ENCODE data around the gene NUDT3. TPM values are rescaled to one million over a fixed set of nuclear protein-coding genes. Genes with fewer than 3 reads are reported as not detected.
A peak's percentile ranks its signal among the peaks of the same experiment; 100 is the strongest.

NUDT3 gene
- total RNA-seq, 1 experiment from 2014 or later, result 48.4 TPM

DNA sequence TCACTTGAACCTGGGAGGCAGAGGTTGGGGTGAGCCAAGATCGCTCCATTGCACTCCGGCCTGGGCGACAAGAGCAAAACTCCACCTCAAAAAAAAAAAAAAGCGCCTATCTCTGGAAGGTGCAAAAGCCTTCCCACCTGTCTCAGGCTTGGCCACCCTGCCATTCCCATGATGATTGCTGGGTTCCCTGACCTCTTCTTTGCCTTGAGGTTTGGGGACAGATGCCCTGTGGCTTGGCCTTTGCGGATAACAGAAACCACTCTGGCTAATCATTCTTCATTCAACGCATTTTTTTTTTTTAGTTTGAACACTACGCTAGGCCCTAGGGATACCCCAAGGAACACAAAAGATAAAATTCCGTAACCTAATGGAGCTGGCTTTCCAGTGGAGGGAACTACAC lies 162.6 kb downstream of the NUDT3 start:
- peak overlapping the region; percentile 2 for H3K27ac Mint-ChIP-seq (ENCODE audit: unreplicated experiment)
- no peak for DNase-seq
- no peak for TF ChIP-seq CTCF (IDR thresholded peaks at IDR 0.05; ENCODE audit: unreplicated experiment)
- H3K4me1 Mint-ChIP-seq (ENCODE audit: low read depth, unreplicated experiment), result peaks cover 79% of the 10 kb centered on the region
- intact Hi-C loops (cut with micrococcal nuclease; ENCODE audit: unreplicated experiment), result no loop called here
- H3K4me3 Mint-ChIP-seq (ENCODE audit: low read depth, unreplicated experiment), result no peak overlapping the region
- no peaks in the 10 kb centered on the region for H3K9me3 Mint-ChIP-seq (ENCODE audit: low read depth, unreplicated experiment)
- TSS peak; percentile 90 for BruUV-seq (replicated peaks)
- no peaks in the 10 kb centered on the region for H3K27me3 Mint-ChIP-seq (ENCODE audit: unreplicated experiment)
- CTCF ChIA-PET, result interaction anchor here (0.6 to 1.0 kb wide), 2 partner anchors 117 to 257 kb away, joined by 5 to 6 read pairs; no protein-coding TSS in a partner anchor
- peaks cover 35% of the 10 kb centered on the region for H3K36me3 Mint-ChIP-seq (ENCODE audit: insufficient read depth, unreplicated experiment)

Small RNA genes lying within 50 kb of the gene (microRNA-seq; reads per million reads assigned to microRNA genes)
- not detected for gene MIR6835

Other genes with a start within 250 kb of the NUDT3 start
- not detected in 2 replicates for gene GRM4, start 246.6 kb downstream of the NUDT3 start, total RNA-seq (2022)
- 1,138 and 1,378 TPM in 2 replicates for gene HMGA1, start 155.8 kb downstream of the NUDT3 start, total RNA-seq (2022)
- 59.2 and 68.6 TPM in 2 replicates for gene SMIM29, start 143.7 kb downstream of the NUDT3 start, total RNA-seq (2022)
- gene RPS10, start 33.4 kb upstream of the NUDT3 start, total RNA-seq (2022), result 1,887 and 2,049 TPM in 2 replicates
- gene PACSIN1, start 73.4 kb upstream of the NUDT3 start, total RNA-seq (2022), result 0.26 and 0.69 TPM in 2 replicates
- 6.3 and 7.9 TPM in 2 replicates for gene SPDEF, start 163.7 kb upstream of the NUDT3 start, total RNA-seq (2022)